ENCODE data around the gene C1orf115.

DNA sequence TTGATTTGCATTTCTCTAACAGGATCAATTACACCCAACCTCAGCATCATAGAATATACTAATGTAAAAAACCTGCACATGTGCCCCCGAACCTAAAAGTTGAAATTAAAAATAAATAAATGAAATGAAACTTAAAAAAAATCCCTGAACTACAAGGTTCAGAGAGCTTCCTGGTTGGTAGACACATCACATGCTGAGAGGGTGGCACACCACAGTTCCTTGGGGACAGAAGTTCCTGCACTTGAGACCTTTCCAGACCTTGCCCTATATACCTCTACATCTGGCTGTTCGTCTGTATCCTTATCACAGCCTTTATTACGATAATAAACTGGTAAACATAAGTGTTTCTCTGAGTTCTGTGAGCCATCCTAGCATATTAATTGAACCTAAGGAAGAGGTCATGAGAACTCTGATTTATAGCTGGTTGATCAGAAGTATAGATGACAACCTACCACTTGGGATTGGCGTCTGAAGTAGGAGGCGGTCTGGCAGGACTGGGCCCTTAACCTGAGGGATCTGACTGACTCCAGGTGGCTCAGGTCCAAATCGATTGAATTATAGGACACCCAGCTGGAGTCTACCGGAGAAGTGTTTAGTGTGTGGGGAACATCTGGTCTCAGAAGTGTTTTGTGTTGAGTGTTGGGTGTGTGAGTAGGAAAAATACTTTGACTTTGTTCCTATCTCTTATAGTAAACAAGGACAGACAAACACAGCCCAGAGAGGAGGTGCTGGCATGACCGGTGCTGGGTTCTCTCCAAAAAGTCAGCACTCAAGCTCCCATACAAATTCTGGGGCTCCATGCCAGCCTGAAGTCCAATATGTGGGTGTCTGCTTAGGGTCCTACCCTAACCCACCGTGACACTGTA lies 19.0 kb downstream of the C1orf115 start:
- TF ChIP-seq POLR2A (IDR thresholded peaks at IDR 0.05; ENCODE audit: low read depth, low read length) (no peak), RFX5 (IDR thresholded peaks at IDR 0.05; ENCODE audit: low read depth, low read length) (no peak), CTCF (conservative IDR thresholded peaks at IDR 0.05; ENCODE audit: low read depth, low read length) (no peak), BHLHE40 (IDR thresholded peaks at IDR 0.05; ENCODE audit: low read depth, low read length) (no peak), SMC3 (IDR thresholded peaks at IDR 0.05; ENCODE audit: low read depth, low read length) (no peak), MXI1 (IDR thresholded peaks at IDR 0.05; ENCODE audit: borderline replicate concordance, low read depth, low read length) (no peak), FOS (IDR thresholded peaks at IDR 0.05; ENCODE audit: low read depth, low read length) (no peak)
- TF ChIP-seq, protein P1, sequence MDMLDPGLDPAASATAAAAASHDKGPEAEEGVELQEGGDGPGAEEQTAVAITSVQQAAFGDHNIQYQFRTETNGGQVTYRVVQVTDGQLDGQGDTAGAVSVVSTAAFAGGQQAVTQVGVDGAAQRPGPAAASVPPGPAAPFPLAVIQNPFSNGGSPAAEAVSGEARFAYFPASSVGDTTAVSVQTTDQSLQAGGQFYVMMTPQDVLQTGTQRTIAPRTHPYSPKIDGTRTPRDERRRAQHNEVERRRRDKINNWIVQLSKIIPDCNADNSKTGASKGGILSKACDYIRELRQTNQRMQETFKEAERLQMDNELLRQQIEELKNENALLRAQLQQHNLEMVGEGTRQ (IDR thresholded peaks at IDR 0.05; ENCODE audit: low read depth, low read length), result no peak
- TF ChIP-seq, protein P2, sequence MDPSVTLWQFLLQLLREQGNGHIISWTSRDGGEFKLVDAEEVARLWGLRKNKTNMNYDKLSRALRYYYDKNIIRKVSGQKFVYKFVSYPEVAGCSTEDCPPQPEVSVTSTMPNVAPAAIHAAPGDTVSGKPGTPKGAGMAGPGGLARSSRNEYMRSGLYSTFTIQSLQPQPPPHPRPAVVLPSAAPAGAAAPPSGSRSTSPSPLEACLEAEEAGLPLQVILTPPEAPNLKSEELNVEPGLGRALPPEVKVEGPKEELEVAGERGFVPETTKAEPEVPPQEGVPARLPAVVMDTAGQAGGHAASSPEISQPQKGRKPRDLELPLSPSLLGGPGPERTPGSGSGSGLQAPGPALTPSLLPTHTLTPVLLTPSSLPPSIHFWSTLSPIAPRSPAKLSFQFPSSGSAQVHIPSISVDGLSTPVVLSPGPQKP (IDR thresholded peaks at IDR 0.05; ENCODE audit: borderline replicate concordance, low read depth, low read length), result no peak
